Neural cell (in vitro differentiated cells): ENCODE measurements around the gene MVK.

Experiments
- CTCF ChIP-seq: fragments of 450-650 bp; IDR thresholded peaks from 2 replicates; pipeline ENCODE4 v1.5.1; 2014; ENCODE audit warnings: antibody characterized with exemption, mild to moderate bottlenecking, moderate library complexity; ENCODE audit not compliant: poor library complexity, severe bottlenecking
- EP300 ChIP-seq: fragments of 450-650 bp; conservative IDR thresholded peaks from 2 replicates; pipeline ENCODE4 v1.6.1; 2014; ENCODE audit warnings: antibody characterized with exemption, mild to moderate bottlenecking, moderate library complexity; ENCODE audit not compliant: poor library complexity, severe bottlenecking
- EZH2 ChIP-seq: fragments of 200-600, 300-800 bp; shearing (Covaris generic), sonication (generic); IDR thresholded peaks from 2 replicates; pipeline ENCODE4 v1.6.1; 2014; ENCODE audit warnings: antibody characterized with exemption, low read length, borderline replicate concordance, mild to moderate bottlenecking; ENCODE audit not compliant: insufficient read depth, poor library complexity, severe bottlenecking
- POLR2AphosphoS5 ChIP-seq: IDR thresholded peaks from 2 replicates; pipeline ENCODE4 v1.6.1; 2012
- SMC3 ChIP-seq: fragments of 450-650 bp; conservative IDR thresholded peaks from 2 replicates; pipeline ENCODE4 v1.6.1; 2014; ENCODE audit warnings: antibody characterized with exemption, mild to moderate bottlenecking, moderate library complexity; ENCODE audit not compliant: poor library complexity

GRCh38 chr12:109595321-109595902 is 21.8 kb downstream of the MVK start:
- TF ChIP-seq CTCF (no peak), EP300 (no peak), EZH2 (no peak), SMC3 (no peak), POLR2AphosphoS5 (no peak)
